WI38 (cell line): ENCODE measurements around the gene EWSR1.

ENCODE experiments used
- H3K4me3 ChIP-seq: 2 replicates; pipeline ENCODE4 v1.5.1; 2011; ENCODE audit warnings: low read depth, mild to moderate bottlenecking, control low read depth, low read length
- CTCF ChIP-seq: IDR thresholded peaks from 2 replicates; pipeline ENCODE4 v1.5.1; 2012; ENCODE audit warnings: low read depth, mild to moderate bottlenecking, control low read depth, low read length

Gene EWSR1

GRCh38 chr22:29260601-29261315, 7.3 kb upstream of the EWSR1 start:
- no peak overlapping the region for H3K4me3 ChIP-seq
- no peak for TF ChIP-seq CTCF

- no peak overlapping the region for H3K4me3 ChIP-seq
Observed at GRCh38 chr22:29263791-29264276, 4.2 kb upstream of the EWSR1 start.

DNA sequence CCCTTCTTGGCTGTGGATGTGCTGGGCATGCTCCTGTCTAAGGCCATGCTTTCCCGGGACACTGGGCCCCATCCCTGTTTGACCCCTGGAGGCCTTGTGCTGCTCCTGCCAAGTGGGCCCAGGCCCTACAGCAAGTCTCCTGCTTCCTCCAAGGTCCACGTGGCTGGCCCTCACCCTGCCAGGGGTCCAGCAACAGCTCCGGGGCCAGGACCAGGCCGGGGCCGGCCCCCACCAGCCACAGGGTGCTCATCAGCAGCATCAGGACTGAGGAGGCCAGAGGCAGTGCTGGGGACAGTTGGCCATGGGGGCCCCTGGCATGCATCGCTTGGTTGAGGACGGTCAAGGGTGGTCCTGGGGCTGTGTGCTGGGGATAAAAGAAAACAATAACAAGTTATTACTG, 2.8 kb upstream of the EWSR1 start:
- TF ChIP-seq CTCF = no peak
- no peak overlapping the region for H3K4me3 ChIP-seq

More at GRCh38 chr22:29263791-29264276, 4.2 kb upstream of the EWSR1 start:
- TF ChIP-seq CTCF = no peak

- TF ChIP-seq CTCF = no peak
- no peak overlapping the region for H3K4me3 ChIP-seq
Observed at GRCh38 chr22:29265929-29266328, 2.1 kb upstream of the EWSR1 start.

DNA sequence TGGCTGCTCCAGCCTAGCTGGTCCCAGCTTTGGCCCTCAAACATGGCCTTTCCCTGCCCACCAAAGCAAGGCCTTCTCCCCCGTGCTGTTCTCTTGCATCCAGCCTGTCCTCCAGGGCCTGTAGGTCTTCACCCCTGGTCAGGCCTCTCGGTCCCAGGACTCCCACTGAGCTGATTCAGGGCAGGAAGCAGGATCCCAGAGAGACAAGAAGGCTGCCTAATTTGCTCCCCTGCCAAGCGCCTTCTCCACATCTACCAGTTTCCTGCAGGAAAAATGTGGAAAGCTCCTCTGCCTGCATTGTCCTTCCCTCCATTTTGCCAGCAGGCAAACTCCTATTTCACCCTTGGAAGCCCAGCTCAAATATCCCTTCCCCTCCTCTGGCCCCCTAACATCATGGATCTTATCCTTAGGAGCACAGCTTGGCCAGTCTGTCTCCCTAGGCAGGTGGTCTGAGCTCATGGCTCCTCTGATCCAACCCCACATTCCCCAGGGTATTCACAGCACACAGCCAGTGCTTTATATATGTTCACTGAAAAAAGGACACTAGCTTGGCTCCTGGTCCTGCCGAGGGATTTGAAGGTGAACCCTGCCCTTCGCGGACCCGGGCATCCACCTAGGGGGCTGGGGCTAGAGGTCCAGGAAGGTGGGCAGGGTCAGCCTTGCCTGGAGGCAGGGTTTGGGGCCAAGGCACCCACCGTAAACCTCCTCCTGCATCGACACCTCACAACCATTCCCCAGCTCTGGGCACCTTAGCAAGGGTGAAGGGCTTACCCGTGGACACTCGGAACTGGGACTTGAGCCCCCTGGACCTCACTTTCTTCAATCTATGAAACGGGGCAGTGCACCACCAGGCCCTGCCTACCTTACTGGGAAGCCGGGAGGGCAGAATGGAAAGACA, 1.3 kb upstream of the EWSR1 start:
- TF ChIP-seq CTCF = no peak
- peak overlapping the region; percentile 90 for H3K4me3 ChIP-seq

DNA sequence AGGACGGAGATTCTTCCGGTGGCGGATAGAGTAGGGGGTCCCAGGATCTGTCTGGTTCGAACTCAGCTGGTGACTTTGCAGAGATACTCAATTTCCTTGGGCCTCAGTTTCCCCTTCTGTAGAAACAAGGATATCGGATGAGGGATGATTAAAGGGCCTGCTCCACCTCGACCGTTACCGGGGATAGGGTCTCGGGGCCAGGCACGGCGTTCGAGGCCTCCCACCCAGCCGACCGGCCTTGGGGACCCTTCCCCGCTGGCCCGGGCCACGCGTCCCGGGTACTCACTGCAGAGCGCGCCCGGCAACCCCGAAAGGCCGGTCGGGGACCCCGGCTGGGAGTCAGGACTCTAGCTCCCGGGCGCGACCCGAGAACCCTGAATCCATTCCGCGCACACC, 608 bp upstream of the EWSR1 start:
- peak overlapping the region; percentile 90 for H3K4me3 ChIP-seq
- no peak for TF ChIP-seq CTCF
